ENCODE data around the gene NHLRC1. TPM values are rescaled to one million over a fixed set of nuclear protein-coding genes. Genes with fewer than 3 reads are reported as not detected.

Gene NHLRC1
- total and polyA plus RNA-seq, 10 of the 15 experiments (the other 5 are each of a cell fraction or from before 2014, with no cell fraction given): 0.04 to 0.22 (median 0.12) TPM; not detected in 2

- no peaks in the 10 kb centered on the region for H4K20me1 ChIP-seq (ENCODE audit: control insufficient read depth, insufficient read depth)
- FAIRE-seq (peak; percentile 23), ATAC-seq (peak; percentile 73), DNase-seq (ENCODE audit: low read depth, low spot score) (no peak)
- TSS peak; percentile 84 for BruUV-seq (replicated peaks)
- CTCF ChIA-PET: interaction anchor here (0.6 to 1.1 kb wide), 2 partner anchors 59 to 110 kb away, joined by 3 read pairs; partner anchors contain the start of gene DEK
- H3K36me3 ChIP-seq (ENCODE audit: control insufficient read depth in 2 of 2, insufficient read depth in 2 of 2, low read length in 1 of 2): no peaks in the 10 kb centered on the region
- no peaks in the 10 kb centered on the region for H3K27me3 ChIP-seq (replicated peaks in 1 of 2; ENCODE audit: control insufficient read depth in 2 of 2, insufficient read depth in 2 of 2, low read length in 1 of 2)
- peaks cover 6% of the 10 kb centered on the region for H3K79me2 ChIP-seq (ENCODE audit: control insufficient read depth, insufficient read depth, low read length)
- H2AFZ ChIP-seq (ENCODE audit: control insufficient read depth, low read depth, low read length): peak within 1 kb of the TSS; percentile 94
- 2% methylated on average over 22 of the region's 34 CpGs for WGBS (ENCODE audit: insufficient coverage, insufficient replicate concordance, low lambda C conversion rate, missing lambda C conversion rate)
- peak within 1 kb of the TSS; percentile 98 for H3K4me2 ChIP-seq (ENCODE audit: control insufficient read depth, insufficient read depth)
- intact Hi-C loops (cut with micrococcal nuclease; ENCODE audit: unreplicated experiment): loop anchor here (2.0 to 10.0 kb wide), 3 partner anchors 56 to 450 kb away; partner anchors contain the start of gene NUP153
- peaks cover 9% of the 10 kb centered on the region for H3K4me1 ChIP-seq (ENCODE audit: control insufficient read depth, insufficient read depth, low read length)
- SMC1A ChIA-PET (ENCODE audit: uncharacterized antibody, unreplicated experiment): interaction anchor here (0.9 to 1.1 kb wide), 2 partner anchors 9 to 150 kb away, joined by 3 to 5 read pairs; no protein-coding TSS in a partner anchor
- H3K9me3 ChIP-seq (replicated peaks; ENCODE audit: control insufficient read depth, insufficient read depth, low read length): no peaks in the 10 kb centered on the region
- H3K27ac ChIP-seq (ENCODE audit: control insufficient read depth, insufficient read depth): peak within 1 kb of the TSS; percentile 81
- peak within 1 kb of the TSS; percentile 85 for H3K4me3 ChIP-seq
- RAD21 ChIA-PET (ENCODE audit: unreplicated experiment): interaction anchor here (0.6 to 1.6 kb wide), 4 partner anchors 12 to 171 kb away, joined by 3 to 5 read pairs (median 4); partner anchors contain the start of gene DEK
- in situ Hi-C loops (cut with MboI): loop anchor here (5.0 kb wide), 1 partner anchor 452 kb away; no protein-coding TSS in a partner anchor
- POLR2A ChIA-PET: interaction anchor here (0.6 to 1.1 kb wide), 4 partner anchors 27 to 98 kb away, joined by 3 to 4 read pairs (median 3); no protein-coding TSS in a partner anchor
- peak within 1 kb of the TSS; percentile 81 for H3K9ac ChIP-seq (ENCODE audit: control insufficient read depth, insufficient read depth, low read length)
- TF ChIP-seq ATF7 (IDR thresholded peaks at IDR 0.05; ENCODE audit: low read depth) (peak; percentile 69), POLR2AphosphoS5 (IDR thresholded peaks at IDR 0.05; ENCODE audit: low read length) (peak; percentile 60), IKZF1 (conservative IDR thresholded peaks at IDR 0.05) (peak; percentile 18; the same call in 1 of the 2 replicates), IKZF2 (IDR thresholded peaks at IDR 0.05) (peak in 1 of 2 experiments; percentile 47; a peak in 3 of 4 replicates), POLR2A (IDR thresholded peaks at IDR 0.05; ENCODE audit: low read depth, low read length) (peak; percentile 87), POU2F2 (IDR thresholded peaks at IDR 0.05; ENCODE audit: borderline replicate concordance, low read depth, low read length) (0 out of 3 replicates have a peak, but pooled peaks have one; percentile 5), RELB (IDR thresholded peaks at IDR 0.05; ENCODE audit: low read depth) (peak; percentile 72), CBFB (IDR thresholded peaks at IDR 0.05; ENCODE audit: low read depth) (peak; percentile 38; the same call in 1 of the 2 replicates), SP1 (IDR thresholded peaks at IDR 0.05; ENCODE audit: low read depth, low read length) (peak; percentile 15), MLLT1 (IDR thresholded peaks at IDR 0.05) (0 out of 2 replicates have a peak, but pooled peaks have one; percentile 53), NKRF (conservative IDR thresholded peaks at IDR 0.05) (peak; percentile 59), IRF4 (IDR thresholded peaks at IDR 0.05; ENCODE audit: low read depth, low read length) (no peak), ZNF384 (IDR thresholded peaks at IDR 0.05; ENCODE audit: borderline replicate concordance, low read depth, low read length) (no peak), TCF12 (IDR thresholded peaks at IDR 0.05; ENCODE audit: low read depth, low read length) (peak; percentile 49; the same call in 1 of the 2 replicates), BACH1 (IDR thresholded peaks at IDR 0.05; ENCODE audit: borderline replicate concordance) (0 out of 2 replicates have a peak, but pooled peaks have one; percentile 8), NBN (IDR thresholded peaks at IDR 0.05) (peak; percentile 88), RELA (IDR thresholded peaks at IDR 0.05; ENCODE audit: borderline replicate concordance, partially characterized antibody) (peak; percentile 51), MEF2B (IDR thresholded peaks at IDR 0.05; ENCODE audit: partially characterized antibody, poor library complexity, severe bottlenecking) (peak; percentile 52)
Measured at GRCh38 chr6:18154507-18155149, 32.2 kb upstream of the NHLRC1 start, which contains the start of gene TPMT. Gene TPMT (minus strand): TSS chr6:18155077. CDS start chr6:18149127, 5,950 bp downstream.

All from GM12878 (cell line).